Ovary (tissue), 9 donors: ENCODE data around the gene ALDH1A3. TPM values are rescaled to one million over a fixed set of nuclear protein-coding genes. Genes with fewer than 3 reads are reported as not detected.

Source experiments
- DNase-seq, 5 donors: peaks; one replicate each; pipeline ENCODE4 v3.0.0-alpha.2; 2019 to 2020
- H3K27ac ChIP-seq, 2 donors: fragments of 200-600 bp; one replicate each; pipeline versions ENCODE4 v1.5.1 to v1.8.0; 2019 to 2022
- H3K27me3 ChIP-seq: fragments of 200-600 bp; one replicate; pipeline ENCODE4 v1.8.0; 2022
- H3K36me3 ChIP-seq: fragments of 200-600 bp; sonication (generic); one replicate; pipeline ENCODE4 v1.5.1; 2019
- H3K4me1 ChIP-seq: one replicate; pipeline ENCODE4 v1.8.1; 2013; ENCODE audit warnings: mild to moderate bottlenecking, moderate library complexity; ENCODE audit not compliant: insufficient read depth
- H3K4me3 ChIP-seq: fragments of 200-600 bp; sonication (generic); one replicate; pipeline ENCODE4 v1.5.1; 2017
- H3K9me3 ChIP-seq, 2 donors: fragments of 200-600 bp in 1 of 2; sonication (generic) in 1 of 2; one replicate each; pipeline versions ENCODE4 v1.5.1 to v1.8.1; 2013 to 2019; ENCODE audit warnings: mild to moderate bottlenecking in 1 of 2, moderate library complexity in 1 of 2
- CTCF ChIP-seq, 3 donors: fragments of 450-650 bp in 2 of 3; fragments of 200-600 bp in 1 of 3; IDR thresholded peaks; one replicate each; pipeline versions ENCODE4 v1.5.1 to v1.8.0; 2016 to 2022; ENCODE audit warnings: antibody characterized with exemption in 3 of 3, mild to moderate bottlenecking in 1 of 3
- EP300 ChIP-seq: sonication (generic); formaldehyde crosslinking; IDR thresholded peaks from one replicate; pipeline ENCODE4 v1.6.1; 2017; ENCODE audit warnings: antibody characterized with exemption
- POLR2A ChIP-seq: fragments of 450-650 bp; IDR thresholded peaks from one replicate; pipeline ENCODE4 v1.6.1; 2017; ENCODE audit warnings: antibody characterized with exemption, mild to moderate bottlenecking, moderate library complexity
- whole genome bisulfite sequencing, 3 donors: extraction: QIAGEN DNeasy Blood & Tissue Kit in 1 of 3; methylation state at CpG; one replicate each; pipeline versions ENCODE4 v1.1.5 to v1.1.7; 2013 to 2017; 5-methylcytosine and 5-hydroxymethylcytosine counted together
- intact Hi-C, 4 donors: fragments of 100-400 bp; cut with DNase I; formaldehyde crosslinking; loops; one replicate each; pipeline versions ENCODE4 v1.11.0 to v1.15.1; 2022 to 2023
- polyA plus RNA-seq, 2 donors: library from polyadenylated mRNA; stranded (reverse); fragments of 200-250 nt in 1 of 2; fragments of 350-450 nt in 1 of 2; fragmentation: Illumina TruSeq in 1 of 2; extraction: RNeasy Lipid Tissue Mini Kit (QIAGEN cat#74804) in 1 of 2; gene quantifications; one replicate each; pipeline ENCODE4 v1.2.3, GENCODE V29; 2013 to 2014
- total RNA-seq, 7 donors: library from RNA; depleted of rRNA in 2 of 7; stranded (reverse); fragments of >200 nt in 2 of 7; fragmentation: NEBNext Ultra II Directional in 3 of 7; extraction: Animal tissue kit (Norgen Biotek cat#: 25700) in 3 of 7; gene quantifications; one replicate each; pipeline versions ENCODE4 v1.1.0 to v1.2.4, GENCODE V29; 2016 to 2023
- donor health status: DM: no; HTN: no; CAD: no; lungs with moderate emphysema.
- donor health status: DM: no; HTN: no; CAD: no.
- donor health status: Bipolar disorder and iron deficiency.
- donor health status: DM: yes; HTN: yes; CAD: no.
- donor health status: DM: no; HTN: no; CAD: no.
- donor health status: DM: yes; HTN: yes; CAD: no.

Gene ALDH1A3
- total and polyA plus RNA-seq, 9 donors: 2.2 to 73.2 (median 9.9) TPM

DNA sequence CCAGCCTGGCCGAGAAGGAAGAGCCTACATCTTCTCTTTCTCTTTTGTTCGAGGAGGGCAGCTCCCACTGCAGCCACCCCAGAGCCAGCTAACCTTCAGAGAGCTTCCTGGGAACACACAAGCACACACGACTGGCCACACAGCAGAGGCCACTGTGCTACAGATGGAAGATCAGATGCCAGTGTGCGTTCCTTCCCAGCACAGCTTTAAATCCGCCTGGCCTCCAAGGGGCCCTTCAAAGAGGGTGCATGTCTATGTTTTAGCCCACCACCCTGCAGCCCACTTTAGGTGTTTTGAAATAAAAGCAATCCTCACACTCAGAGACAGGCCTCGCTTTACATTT is 12.4 kb downstream of the ALDH1A3 start:
- TF ChIP-seq EP300 (no peak), CTCF (IDR thresholded peaks at IDR 0.05) (no peak), POLR2A (no peak)
- WGBS, 3 donors: 71 to 76% (median 74%) methylated on average over 6 of the region's 6 CpGs
- intact Hi-C loops: no loop called here
- peaks cover 3% of the 10 kb centered on the region for H3K4me1 ChIP-seq
- no peaks in the 10 kb centered on the region for H3K9me3 ChIP-seq
- H3K4me3 ChIP-seq: no peak overlapping the region
- no peak for DNase-seq
- no peaks in the 10 kb centered on the region for H3K27me3 ChIP-seq
- no peaks in the 10 kb centered on the region for H3K36me3 ChIP-seq
- H3K27ac ChIP-seq: no peak overlapping the region

- TF ChIP-seq POLR2A (no peak), EP300 (no peak), CTCF (IDR thresholded peaks at IDR 0.05) (no peak)
- no peaks in the 10 kb centered on the region for H3K36me3 ChIP-seq
- intact Hi-C loops: no loop called here
- H3K9me3 ChIP-seq: no peaks in the 10 kb centered on the region
- no peak overlapping the region for H3K27ac ChIP-seq
- no peak for DNase-seq
- 81 to 90% (median 82%) methylated on average over 6 of the region's 6 CpGs for WGBS, 3 donors
- H3K27me3 ChIP-seq: no peaks in the 10 kb centered on the region
- no peak overlapping the region for H3K4me3 ChIP-seq
- H3K4me1 ChIP-seq: peaks cover 3% of the 10 kb centered on the region
Measured at GRCh38 chr15:100893261-100893963, 13.8 kb downstream of the ALDH1A3 start.

- H3K27ac ChIP-seq: no peak overlapping the region
- H3K9me3 ChIP-seq: no peaks in the 10 kb centered on the region
- no peak for TF ChIP-seq EP300
- no peak for TF ChIP-seq POLR2A
- TF ChIP-seq CTCF (IDR thresholded peaks at IDR 0.05): no peak
- intact Hi-C loops: no loop called here
- DNase-seq: no peak
- H3K36me3 ChIP-seq: no peaks in the 10 kb centered on the region
- H3K4me1 ChIP-seq: peaks cover 3% of the 10 kb centered on the region
- H3K27me3 ChIP-seq: no peaks in the 10 kb centered on the region
- WGBS, 3 donors: 82 to 89% (median 85%) methylated on average over 9 of the region's 9 CpGs
- no peak overlapping the region for H3K4me3 ChIP-seq
Measured at GRCh38 chr15:100893964-100894295, 14.3 kb downstream of the ALDH1A3 start.

DNA sequence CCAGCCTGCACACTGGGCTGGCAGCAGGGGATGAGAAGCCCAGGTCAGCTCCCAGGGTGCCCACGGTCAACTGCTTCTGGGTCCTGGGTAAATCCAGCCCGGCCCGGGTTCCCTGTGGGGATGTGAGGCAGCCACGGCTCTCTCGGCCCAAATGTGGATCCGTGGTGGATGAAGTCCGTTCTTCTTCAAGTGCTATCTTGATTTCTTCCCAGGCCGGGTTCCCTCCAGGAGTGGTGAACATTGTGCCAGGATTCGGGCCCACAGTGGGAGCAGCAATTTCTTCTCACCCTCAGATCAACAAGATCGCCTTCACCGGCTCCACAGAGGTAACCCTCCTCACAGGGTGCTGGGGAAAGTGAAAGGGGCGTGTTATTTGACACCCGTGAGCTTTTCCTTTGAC is 16.1 kb downstream of the ALDH1A3 start:
- Histone ChIP-seq H3K27ac (no peak overlapping the region), H3K4me1 (no peaks in the 10 kb centered on the region), H3K9me3 (no peaks in the 10 kb centered on the region), H3K4me3 (no peak overlapping the region), H3K27me3 (no peaks in the 10 kb centered on the region), H3K36me3 (no peaks in the 10 kb centered on the region)
- no peak for DNase-seq
- intact Hi-C loops: no loop called here
- TF ChIP-seq CTCF (IDR thresholded peaks at IDR 0.05) (no peak), EP300 (no peak), POLR2A (no peak)
- 89 to 93% (median 90%) methylated on average over 13 of the region's 13 CpGs for WGBS, 3 donors
